T-helper 1 cell (primary cell): ENCODE measurements around the gene AKR1B15.
"Not testable (repeated sequence)": the region's sequence is repeated elsewhere in the genome, so short reads cannot be mapped to it uniquely, and the experiment has no call there.

Source experiments
- DNase-seq, 5 donors: peaks; one replicate each; pipeline ENCODE4 v3.0.0-alpha.2; 2012 to 2020
- total RNA-seq, 4 donors: gene quantifications; one replicate each; lab custom pipeline; 2026; lab: John Stamatoyannopoulos, UW

AKR1B15 gene
- total RNA-seq: 0 reads per million in 4 donors

- peak in 1 of 5 donors; percentile 21 for DNase-seq
These were observed at the start of gene AKR1B15 for GRCh38 chr7:134548877-134549276. AKR1B15 (plus strand) TSS chr7:134549110; CDS start chr7:134564620, 15,510 bp downstream.

DNA sequence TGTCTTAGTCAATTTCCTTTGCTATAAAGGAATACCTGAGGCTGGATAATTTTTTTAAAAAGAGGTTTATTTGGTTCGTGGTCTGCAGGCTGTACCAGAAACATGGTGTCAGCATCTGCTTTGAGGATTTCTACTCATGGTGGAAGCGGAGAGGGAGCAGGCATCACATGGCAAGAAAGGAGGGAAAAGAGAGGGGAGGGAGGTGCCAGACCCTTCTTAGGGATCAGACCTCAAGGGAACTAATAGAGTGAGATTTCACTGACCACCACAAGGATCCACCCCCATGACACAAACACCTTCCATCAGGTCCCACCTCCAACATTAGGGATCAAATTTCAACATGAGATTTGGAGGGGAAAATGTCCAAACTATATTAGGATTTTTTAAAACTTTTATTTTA is 48.5 kb upstream of the AKR1B15 start:
- no peak for DNase-seq

- DNase-seq: no peak
These were observed 47.9 kb upstream of the AKR1B15 start for GRCh38 chr7:134500982-134501381.

- DNase-seq: no peak
These were observed 46.2 kb upstream of the AKR1B15 start for GRCh38 chr7:134502463-134503371.

DNA sequence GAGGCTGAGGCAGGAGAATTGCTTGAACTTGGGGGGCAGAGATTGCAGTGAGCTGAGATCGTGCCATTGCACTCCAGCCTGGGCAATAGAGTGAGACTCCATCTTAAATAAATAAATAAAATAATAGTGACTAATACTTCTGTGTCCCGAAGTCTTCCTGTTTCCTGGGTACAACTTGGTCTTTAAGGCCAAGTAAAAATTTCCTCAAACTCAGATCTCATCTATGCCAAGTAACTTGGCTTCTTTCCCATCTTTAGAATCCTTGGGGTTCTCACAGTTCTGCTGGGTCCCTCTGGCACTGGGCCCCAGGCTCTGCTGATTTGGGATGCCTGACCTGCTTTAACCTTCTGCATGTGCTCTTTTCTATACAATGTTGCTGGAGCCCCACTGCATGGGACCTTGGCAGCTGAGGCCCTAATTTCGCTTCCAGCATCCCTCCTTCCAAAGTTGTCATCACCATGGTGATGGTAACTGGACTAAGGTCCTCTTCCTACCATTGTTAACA is 44.2 kb upstream of the AKR1B15 start:
- DNase-seq: no peak

GRCh38 chr7:134505856-134506255 is 43.1 kb upstream of the AKR1B15 start:
- no peak for DNase-seq

GRCh38 chr7:134509010-134509409 is 39.9 kb upstream of the AKR1B15 start:
- no peak for DNase-seq

GRCh38 chr7:134510646-134511045 is 38.3 kb upstream of the AKR1B15 start:
- no peak for DNase-seq

GRCh38 chr7:134512271-134512670 is 36.6 kb upstream of the AKR1B15 start:
- DNase-seq: no peak

DNA sequence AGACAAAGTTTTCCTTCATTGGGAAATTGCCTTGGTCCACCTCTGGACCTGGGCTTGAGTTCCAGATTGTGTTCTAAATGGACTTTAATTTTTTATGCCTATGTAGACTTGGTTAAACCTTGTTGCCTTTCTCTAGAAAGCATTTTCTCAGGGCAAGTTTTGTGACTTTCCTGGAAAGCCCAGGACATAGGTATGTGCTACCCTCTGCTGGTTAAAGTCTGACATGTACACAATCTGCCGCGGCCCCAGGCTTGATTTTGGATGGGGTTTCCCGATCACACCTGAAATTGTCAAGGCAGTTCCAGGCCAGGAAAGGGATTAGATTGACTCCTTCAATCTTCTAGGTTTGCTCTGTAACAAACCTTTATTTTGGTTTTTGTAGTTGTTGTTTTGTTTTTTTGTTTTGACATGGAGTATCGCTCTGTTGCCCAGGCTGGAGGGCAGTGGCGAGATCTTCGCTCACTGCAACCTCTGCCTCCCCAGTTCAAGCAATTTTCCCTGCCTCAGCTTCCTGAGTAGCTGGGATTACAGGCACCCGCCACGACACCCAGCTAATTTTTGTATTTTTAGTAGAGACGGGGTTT is 35.6 kb upstream of the AKR1B15 start:
- DNase-seq: peak in 1 of 5 donors; percentile 17

DNA sequence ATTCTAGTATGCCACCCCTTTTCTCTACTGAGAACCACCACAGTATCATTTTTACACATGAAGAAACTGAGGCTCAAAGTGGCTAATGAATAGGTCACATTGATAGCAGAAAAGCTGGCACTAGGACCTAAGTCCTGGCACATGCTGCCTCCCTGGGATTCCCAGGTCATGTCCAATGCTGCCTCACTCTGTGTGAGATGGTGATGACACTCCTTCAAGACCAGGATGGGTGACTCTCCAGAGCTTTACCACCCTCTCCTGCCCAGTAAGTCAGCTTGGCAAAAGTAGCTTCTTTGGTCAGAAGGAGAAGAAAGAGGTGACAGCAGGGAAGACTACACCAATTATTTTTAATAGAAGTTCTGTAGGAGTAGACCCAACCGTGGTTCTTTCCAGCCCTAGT is 34.8 kb upstream of the AKR1B15 start:
- no peak for DNase-seq

DNA sequence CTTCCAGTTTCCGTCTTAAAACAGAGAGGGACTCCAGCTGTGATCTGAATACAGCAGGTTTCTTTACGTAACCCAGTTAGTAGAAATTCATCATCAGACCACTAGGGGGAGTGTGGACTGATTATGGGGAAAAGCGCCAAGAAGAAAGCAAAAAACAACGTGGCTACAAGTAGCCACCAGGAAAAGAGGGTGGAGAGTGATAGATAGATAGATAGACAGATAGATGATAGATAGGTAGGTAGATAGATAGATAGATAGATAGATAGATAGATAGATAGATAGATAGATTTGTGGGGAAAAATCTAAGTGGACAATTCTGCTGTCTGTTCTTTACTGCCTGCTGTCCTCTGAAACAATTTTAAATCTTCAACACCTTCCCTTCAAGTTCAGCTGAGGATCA is 34.2 kb upstream of the AKR1B15 start:
- DNase-seq: peak in 2 of 5 donors; percentile 13 to 61

DNA sequence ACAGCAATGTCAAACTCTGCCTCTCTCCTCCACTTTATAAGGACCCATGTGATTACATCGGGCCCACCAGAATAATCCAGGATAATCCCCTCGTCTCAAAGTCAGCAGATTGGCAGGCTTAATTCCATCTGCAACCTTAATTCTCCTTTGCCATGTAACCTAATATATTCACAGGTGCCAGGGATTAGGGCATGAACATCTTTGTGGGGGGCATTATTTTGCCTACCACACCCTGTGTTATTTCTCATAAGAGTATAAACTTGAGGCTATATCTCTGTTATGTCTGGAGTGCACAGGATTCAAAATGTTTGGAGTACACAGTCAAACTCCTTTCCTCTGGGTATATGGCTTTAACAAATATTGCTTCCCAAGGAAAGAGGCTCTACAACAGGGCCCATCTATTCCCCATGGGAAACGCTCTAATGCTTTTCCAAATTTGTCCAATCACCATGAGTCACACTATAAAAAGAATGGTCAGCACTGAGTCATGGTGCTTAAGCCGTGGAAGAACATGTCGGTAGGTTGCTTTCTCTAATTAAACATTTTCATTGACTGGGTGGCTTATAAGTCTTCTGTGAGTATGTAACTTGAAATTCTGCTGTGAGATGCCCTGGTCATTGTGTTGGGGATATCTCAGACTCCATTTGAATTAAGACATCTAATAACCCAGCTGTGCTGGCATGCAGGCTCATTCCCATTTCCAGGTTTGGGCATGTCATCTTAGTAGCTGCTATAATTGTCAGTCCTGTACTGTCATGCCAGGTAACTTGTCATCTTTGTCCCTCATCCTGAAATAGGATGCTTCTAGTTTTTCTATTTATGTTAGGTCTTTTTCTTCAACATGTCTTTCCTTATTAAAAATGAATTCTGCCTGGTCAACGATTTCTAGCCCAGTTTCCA is 33.1 kb upstream of the AKR1B15 start:
- no peak for DNase-seq

DNA sequence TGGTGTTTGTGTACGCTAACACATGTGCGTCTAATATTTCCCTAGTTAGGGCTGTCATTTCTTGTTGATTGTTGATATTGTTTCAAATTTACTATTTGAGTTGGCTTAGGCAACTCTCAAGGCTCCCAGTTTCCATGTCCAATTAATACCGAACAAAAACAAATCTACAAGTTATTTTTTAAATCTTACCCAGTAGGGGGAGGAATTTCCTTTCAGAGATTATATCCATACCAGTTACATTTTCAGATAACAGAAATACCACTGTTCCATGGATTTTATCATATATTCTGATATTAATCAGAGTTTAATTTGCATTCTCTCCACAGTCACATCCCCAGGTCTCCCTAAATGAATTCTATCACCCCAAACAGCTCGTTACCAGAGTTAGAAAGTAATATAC is 28.8 kb upstream of the AKR1B15 start:
- no peak for DNase-seq

GRCh38 chr7:134522601-134523000 is 26.3 kb upstream of the AKR1B15 start:
- DNase-seq: no peak

DNA sequence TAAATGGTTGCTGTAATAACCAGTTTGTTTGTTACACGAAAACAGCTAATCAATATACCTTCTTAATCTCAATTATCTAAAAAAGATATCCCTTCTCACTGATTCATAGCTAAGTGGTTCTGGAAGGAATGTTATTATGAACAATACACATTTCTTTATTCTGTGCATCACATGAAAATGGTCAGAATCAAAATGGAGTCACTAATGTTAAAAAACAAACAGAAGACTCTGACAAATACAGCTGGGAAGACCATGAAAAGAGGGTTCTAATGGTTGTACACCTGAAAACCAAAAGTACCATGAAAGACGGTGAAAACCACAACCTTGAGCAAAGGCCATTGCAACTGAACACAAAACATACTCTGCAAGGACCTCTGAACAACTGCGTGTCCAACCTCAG is 23.5 kb upstream of the AKR1B15 start:
- DNase-seq: not testable (repeated sequence)

GRCh38 chr7:134526552-134527248 is 22.2 kb upstream of the AKR1B15 start:
- DNase-seq: not testable (repeated sequence)

- DNase-seq: no peak
These were observed 20.9 kb upstream of the AKR1B15 start for GRCh38 chr7:134527979-134528371.

DNA sequence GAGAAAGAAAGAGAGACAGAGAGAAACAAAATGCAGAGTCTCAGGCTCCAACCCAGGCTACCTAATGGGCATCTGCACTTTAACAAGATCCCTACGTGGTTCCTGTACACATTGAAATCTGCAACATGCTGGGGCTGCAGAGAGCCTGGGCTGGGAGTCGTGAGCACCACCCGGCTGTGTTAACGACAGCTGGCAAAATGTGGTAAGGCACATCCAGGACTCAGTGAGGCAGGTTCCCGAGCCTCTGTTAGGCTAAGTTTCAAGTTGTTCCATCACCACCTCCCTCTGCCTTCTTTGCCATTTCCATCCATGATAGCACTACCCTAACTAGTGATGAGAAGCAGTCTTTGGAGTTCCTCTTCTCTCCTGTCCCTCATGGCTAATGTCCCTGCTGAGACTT is 20.2 kb upstream of the AKR1B15 start:
- no peak for DNase-seq

- DNase-seq: no peak
These were observed 18.4 kb upstream of the AKR1B15 start for GRCh38 chr7:134530460-134530859.

- DNase-seq: no peak
These were observed 16.5 kb upstream of the AKR1B15 start for GRCh38 chr7:134532180-134532953.

- no peak for DNase-seq
These were observed 16.0 kb upstream of the AKR1B15 start for GRCh38 chr7:134532954-134533218.
